H1 (cell line): ENCODE results near the gene ATP6V0A1.
"Not testable (repeated sequence)": the region's sequence is repeated elsewhere in the genome, so short reads cannot be mapped to it uniquely, and the experiment has no call there.

Experiments
- CHD2 ChIP-seq: IDR thresholded peaks from 2 replicates; pipeline ENCODE4 v1.6.1; 2012; ENCODE audit warnings: low read length, improper control_type of control experiment
- EP300 ChIP-seq, 2 experiments: IDR thresholded peaks; 1 replicate in 1 of 2; 2 replicates in 1 of 2; pipeline ENCODE4 v1.6.1; 2011 to 2012; ENCODE audit warnings: low read depth in 2 of 2, low read length in 2 of 2, mild to moderate bottlenecking in 2 of 2, borderline replicate concordance in 1 of 2, inconsistent platforms in 1 of 2, moderate library complexity in 1 of 2
- JUND ChIP-seq: IDR thresholded peaks from 2 replicates; pipeline ENCODE4 v1.6.1; 2011; ENCODE audit warnings: mild to moderate bottlenecking, improper control_type of control experiment, low read length
- MAFK ChIP-seq: IDR thresholded peaks from 2 replicates; pipeline ENCODE4 v1.6.1; 2012; ENCODE audit warnings: low read depth, mild to moderate bottlenecking, improper control_type of control experiment, low read length
- RAD21 ChIP-seq, 2 experiments: IDR thresholded peaks in 1 of 2; conservative IDR thresholded peaks in 1 of 2; 2 replicates each; pipeline ENCODE4 v1.6.1; 2011; ENCODE audit warnings: low read depth in 2 of 2, low read length in 2 of 2, improper control_type of control experiment in 1 of 2, inconsistent platforms in 1 of 2, mild to moderate bottlenecking in 1 of 2, moderate library complexity in 1 of 2
- SIN3A ChIP-seq, 2 experiments: IDR thresholded peaks in 1 of 2; conservative IDR thresholded peaks in 1 of 2; 2 replicates each; pipeline ENCODE4 v1.6.1; 2011 to 2012; ENCODE audit warnings: low read length in 2 of 2, improper control_type of control experiment in 1 of 2, low read depth in 1 of 2, mild to moderate bottlenecking in 1 of 2
- TF ChIP-seq, protein P1 (sequence below), 3 experiments: IDR thresholded peaks; 1 replicate in 2 of 3; 2 replicates in 1 of 3; pipeline versions ENCODE4 v1.5.1 to v1.6.1; 2011; ENCODE audit warnings: low read length in 3 of 3, mild to moderate bottlenecking in 3 of 3, inconsistent platforms in 2 of 3, low read depth in 1 of 3, moderate library complexity in 1 of 3; ENCODE audit not compliant: insufficient read depth in 1 of 3; ENCODE audit errors: control extremely low read depth in 1 of 3

DNA sequence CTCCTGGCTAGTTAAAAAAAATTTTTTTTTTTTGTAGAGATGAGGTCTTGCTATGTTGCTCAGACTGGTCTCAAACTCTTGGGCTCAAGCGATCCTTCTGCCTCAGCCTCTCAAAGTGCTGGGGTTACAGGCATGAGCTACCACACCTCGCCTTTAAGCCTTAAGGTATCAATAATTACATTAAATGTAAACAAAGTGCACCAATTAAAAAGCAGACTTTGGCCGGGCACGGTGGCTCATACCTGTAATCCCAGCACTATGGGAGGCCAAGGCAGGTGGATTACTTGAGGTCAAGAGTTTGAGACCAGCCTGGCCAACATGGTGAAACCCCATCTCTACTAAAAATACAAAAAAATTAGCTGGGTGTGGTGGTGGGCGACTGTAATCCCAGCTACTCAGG, 7.4 kb upstream of the ATP6V0A1 start:
- TF ChIP-seq EP300 (IDR thresholded peaks at IDR 0.05; ENCODE audit: borderline replicate concordance in 1 of 2, low read depth in 2 of 2, low read length in 2 of 2); RAD21 (IDR thresholded peaks at IDR 0.05 in 1 of 2, conservative IDR thresholded peaks at IDR 0.05 in 1 of 2; ENCODE audit: low read depth in 2 of 2, low read length in 2 of 2); JUND; MAFK; CHD2; SIN3A (conservative IDR thresholded peaks at IDR 0.05 in 1 of 2, IDR thresholded peaks at IDR 0.05 in 1 of 2; ENCODE audit: low read depth in 1 of 2, low read length in 2 of 2): not testable (repeated sequence)
- TF ChIP-seq, protein P1, sequence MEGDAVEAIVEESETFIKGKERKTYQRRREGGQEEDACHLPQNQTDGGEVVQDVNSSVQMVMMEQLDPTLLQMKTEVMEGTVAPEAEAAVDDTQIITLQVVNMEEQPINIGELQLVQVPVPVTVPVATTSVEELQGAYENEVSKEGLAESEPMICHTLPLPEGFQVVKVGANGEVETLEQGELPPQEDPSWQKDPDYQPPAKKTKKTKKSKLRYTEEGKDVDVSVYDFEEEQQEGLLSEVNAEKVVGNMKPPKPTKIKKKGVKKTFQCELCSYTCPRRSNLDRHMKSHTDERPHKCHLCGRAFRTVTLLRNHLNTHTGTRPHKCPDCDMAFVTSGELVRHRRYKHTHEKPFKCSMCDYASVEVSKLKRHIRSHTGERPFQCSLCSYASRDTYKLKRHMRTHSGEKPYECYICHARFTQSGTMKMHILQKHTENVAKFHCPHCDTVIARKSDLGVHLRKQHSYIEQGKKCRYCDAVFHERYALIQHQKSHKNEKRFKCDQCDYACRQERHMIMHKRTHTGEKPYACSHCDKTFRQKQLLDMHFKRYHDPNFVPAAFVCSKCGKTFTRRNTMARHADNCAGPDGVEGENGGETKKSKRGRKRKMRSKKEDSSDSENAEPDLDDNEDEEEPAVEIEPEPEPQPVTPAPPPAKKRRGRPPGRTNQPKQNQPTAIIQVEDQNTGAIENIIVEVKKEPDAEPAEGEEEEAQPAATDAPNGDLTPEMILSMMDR (IDR thresholded peaks at IDR 0.05; ENCODE audit: control extremely low read depth in 1 of 3, insufficient read depth in 1 of 3, low read depth in 1 of 3, low read length in 3 of 3) = not testable (repeated sequence)
